ENCODE measurements around the gene PSG5. TPM values are rescaled to one million over a fixed set of nuclear protein-coding genes. Genes with fewer than 3 reads are reported as not detected.
"Not testable (repeated sequence)": the region's sequence is repeated elsewhere in the genome, so short reads cannot be mapped to it uniquely, and the experiment has no call there.

The PSG5 gene
- total RNA-seq, 8 experiments from 2014 or later = 0.13 to 0.80 (median 0.47) TPM; not detected in 5

DNA sequence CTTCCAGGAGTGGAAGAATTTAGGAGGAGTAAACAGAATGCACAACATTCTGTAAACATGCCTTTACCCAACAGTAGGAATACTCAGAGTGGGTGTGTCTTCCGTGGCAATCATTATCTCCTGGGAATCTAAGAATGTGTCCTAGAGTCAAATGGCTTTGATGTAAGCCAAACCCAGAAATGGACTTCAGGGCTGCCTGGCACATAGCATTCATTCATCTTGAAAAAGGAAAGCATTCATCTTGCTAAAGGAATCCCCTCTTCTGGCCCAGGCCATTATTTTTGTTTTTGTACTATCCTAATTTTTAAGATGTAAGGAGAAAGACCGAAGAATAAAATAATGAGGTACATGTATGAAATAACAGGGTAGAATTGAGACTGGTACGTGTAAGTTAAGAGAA lies 23.2 kb downstream of the PSG5 start:
- in situ Hi-C loops (cut with MboI; ENCODE audit: low pct_unique_long_range_greater_than_20kb in 2 of 9, low sequenced_read_pairs in 9 of 9, unreplicated experiment in 9 of 9); H3K27ac ChIP-seq; ATAC-seq (replicated peaks in 6 of 8); H3K4me3 ChIP-seq; H3K4me1 ChIP-seq (replicated peaks in 1 of 2): not testable (repeated sequence)
- WGBS, 10 experiments = 42 to 80% (median 62%) methylated on average over 1 to 2 of the region's 3 CpGs; no CpG with 5 or more reads in 6 of the 10 experiments

DNA sequence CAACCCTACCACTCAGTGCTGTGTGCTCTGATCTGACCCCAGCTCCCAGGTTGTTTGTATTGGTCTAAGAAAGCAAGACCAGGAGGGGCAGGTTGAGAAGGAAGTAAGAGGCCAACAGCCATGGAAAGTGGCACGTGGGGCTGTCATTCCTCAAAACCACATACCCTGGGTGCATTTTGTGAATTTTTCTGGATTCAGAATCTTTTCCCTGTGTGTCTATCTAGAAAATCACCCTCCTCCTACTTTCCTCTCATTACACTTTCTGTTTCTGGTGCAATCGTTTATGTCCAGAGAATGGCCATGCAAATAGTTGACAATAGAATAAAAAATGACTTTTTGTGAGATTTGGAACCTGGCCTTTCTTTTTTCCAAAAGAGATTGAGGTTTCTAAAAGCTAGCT lies 24.1 kb downstream of the PSG5 start:
- H3K4me3 ChIP-seq; H3K27ac ChIP-seq; H3K4me1 ChIP-seq (replicated peaks in 1 of 2); in situ Hi-C loops (cut with MboI; ENCODE audit: low pct_unique_long_range_greater_than_20kb in 2 of 9, low sequenced_read_pairs in 9 of 9, unreplicated experiment in 9 of 9); ATAC-seq (replicated peaks in 6 of 8): not testable (repeated sequence)
- WGBS, 10 experiments = 0 to 33% (median 11%) methylated on average over 1 to 2 of the region's 2 CpGs; no CpG with 5 or more reads in 4 of the 10 experiments

DNA sequence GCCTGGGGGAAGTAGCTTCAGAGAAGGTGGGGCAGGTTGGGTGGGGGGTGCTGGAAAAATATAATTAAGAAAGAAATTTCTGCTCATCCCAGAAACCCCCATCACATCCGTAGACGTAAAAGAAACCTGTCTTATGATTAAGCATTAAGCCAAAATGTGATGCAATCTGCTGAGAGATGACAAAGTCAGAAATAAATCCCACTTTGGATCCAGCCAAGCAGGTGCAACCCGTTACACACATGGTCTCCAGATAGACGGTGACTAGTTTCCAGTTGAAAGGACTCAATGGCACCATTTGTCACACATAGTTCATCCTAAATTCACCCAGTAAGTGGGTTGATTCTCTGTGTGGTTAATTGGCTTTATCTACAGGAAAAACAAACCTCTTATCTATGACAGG lies 34.1 kb downstream of the PSG5 start:
- 21 to 93% (median 43%) methylated on average over 1 to 4 of the region's 4 CpGs; no CpG with 5 or more reads in 4 of the 10 experiments for WGBS, 10 experiments
- in situ Hi-C loops (cut with MboI; ENCODE audit: low pct_unique_long_range_greater_than_20kb in 2 of 9, low sequenced_read_pairs in 9 of 9, unreplicated experiment in 9 of 9) = no loop called here

DNA sequence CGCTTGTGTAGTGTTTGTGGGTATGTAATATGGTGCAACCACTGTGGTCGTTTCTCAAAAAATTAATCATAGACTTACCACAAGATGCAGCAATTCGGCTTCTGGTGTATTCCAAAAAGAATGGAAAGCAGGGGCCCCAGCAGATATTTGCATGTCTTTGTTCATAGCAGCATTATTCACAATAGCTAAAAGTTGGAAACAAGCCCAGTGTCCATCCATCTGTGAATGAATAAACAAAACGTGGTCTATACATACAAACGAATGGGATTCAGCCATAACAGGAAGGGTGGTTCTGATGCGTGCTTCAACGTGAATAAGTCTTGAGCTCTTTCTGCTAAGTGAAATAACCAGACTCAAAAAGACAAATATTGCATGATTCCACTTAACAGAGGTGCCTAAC lies 36.5 kb downstream of the PSG5 start:
- H3K4me3 ChIP-seq; in situ Hi-C loops (cut with MboI; ENCODE audit: low pct_unique_long_range_greater_than_20kb in 2 of 9, low sequenced_read_pairs in 9 of 9, unreplicated experiment in 9 of 9); H3K4me1 ChIP-seq (replicated peaks in 1 of 2); H3K27ac ChIP-seq: not testable (repeated sequence)
- 0 to 80% (median 13%) methylated on average over 1 to 7 of the region's 7 CpGs; no CpG with 5 or more reads in 1 of the 10 experiments for WGBS, 10 experiments
- ATAC-seq (replicated peaks in 6 of 8) = peak in 2 of 8 experiments; percentile 81 to 87

More for the DNA sequence above, 34.1 kb downstream of the PSG5 start:
- Histone ChIP-seq H3K4me3 (no peak overlapping the region), H3K4me1 (replicated peaks in 1 of 2) (no peaks in the 10 kb centered on the region), H3K27ac (no peak overlapping the region)
- no peak for ATAC-seq (replicated peaks in 6 of 8)

DNA sequence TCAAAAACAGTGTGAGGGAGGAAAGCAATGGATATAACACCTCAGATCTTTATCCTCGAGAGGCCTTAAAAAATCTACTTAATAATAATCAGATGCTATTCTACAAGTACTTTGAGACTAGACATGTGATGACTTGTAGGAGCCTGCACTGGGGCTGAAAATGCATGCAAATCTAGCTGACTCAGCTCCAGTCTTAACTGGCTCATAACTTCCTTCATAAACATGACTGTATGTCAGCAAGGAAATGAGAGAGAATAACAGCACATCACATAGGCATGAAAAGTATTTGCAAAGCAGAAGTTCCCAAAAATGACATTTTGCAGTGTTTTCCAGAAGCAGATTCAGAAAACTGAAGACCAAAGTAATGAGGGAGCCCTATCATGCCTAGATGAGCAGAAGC lies 38.1 kb downstream of the PSG5 start:
- in situ Hi-C loops (cut with MboI; ENCODE audit: low pct_unique_long_range_greater_than_20kb in 2 of 9, low sequenced_read_pairs in 9 of 9, unreplicated experiment in 9 of 9) = no loop called here
- 0 to 83% (median 26%) methylated on average over 1 of the region's 1 CpG; no CpG with 5 or more reads in 2 of the 10 experiments for WGBS, 10 experiments
- Histone ChIP-seq H3K4me1 (replicated peaks in 1 of 2) (no peaks in the 10 kb centered on the region), H3K27ac (no peak overlapping the region), H3K4me3 (no peak overlapping the region)
- ATAC-seq (replicated peaks in 6 of 8) = peak in 1 of 8 experiments; percentile 52

DNA sequence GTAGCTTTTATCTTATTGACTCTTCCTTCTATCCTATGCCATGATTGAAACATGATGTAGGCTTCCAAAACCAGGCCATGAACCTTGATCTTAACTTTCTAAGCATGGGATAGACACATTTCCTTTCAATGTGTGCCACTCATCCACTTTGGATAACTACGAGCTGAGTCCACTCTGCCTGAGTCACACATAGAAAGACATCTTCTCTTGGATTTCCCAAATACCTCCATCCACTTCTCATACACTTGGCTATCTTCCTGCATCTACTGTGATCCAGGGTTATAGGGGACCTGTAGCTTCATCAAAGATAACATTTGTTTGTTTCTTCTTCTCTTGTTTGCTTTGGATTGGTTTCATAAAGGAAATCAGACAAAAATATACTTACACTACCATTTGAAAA lies 44.6 kb downstream of the PSG5 start:
- ATAC-seq (replicated peaks in 6 of 8); H3K4me3 ChIP-seq; H3K27ac ChIP-seq; H3K4me1 ChIP-seq (replicated peaks in 1 of 2); in situ Hi-C loops (cut with MboI; ENCODE audit: low pct_unique_long_range_greater_than_20kb in 2 of 9, low sequenced_read_pairs in 9 of 9, unreplicated experiment in 9 of 9): not testable (repeated sequence)
- WGBS, 10 experiments = 33 to 50% (median 40%) methylated on average over 1 of the region's 1 CpG; no CpG with 5 or more reads in 7 of the 10 experiments

DNA sequence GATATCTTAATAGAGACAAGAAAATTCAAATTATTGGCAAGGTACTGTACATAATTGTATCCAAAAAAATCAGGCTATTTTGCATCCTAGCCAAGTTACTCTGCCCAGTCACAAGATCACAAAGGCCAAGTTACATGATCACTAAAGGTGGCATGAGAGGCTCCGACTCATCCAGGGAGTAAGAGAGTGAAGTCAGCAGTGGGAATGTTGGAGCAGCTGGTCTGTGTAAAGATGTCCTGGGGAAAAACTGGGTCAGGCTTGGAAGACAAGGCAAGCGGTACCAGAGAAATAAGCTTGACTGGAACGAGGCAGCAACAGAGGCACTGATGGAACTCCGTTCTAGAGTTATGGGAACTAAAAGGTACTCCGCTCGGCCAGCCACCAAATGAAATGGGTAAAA lies 53.6 kb downstream of the PSG5 start:
- Histone ChIP-seq H3K4me1 (replicated peaks in 1 of 2) (no peaks in the 10 kb centered on the region), H3K27ac (no peak overlapping the region), H3K4me3 (no peak overlapping the region)
- in situ Hi-C loops (cut with MboI; ENCODE audit: low pct_unique_long_range_greater_than_20kb in 2 of 9, low sequenced_read_pairs in 9 of 9, unreplicated experiment in 9 of 9) = no loop called here
- no peak for ATAC-seq (replicated peaks in 6 of 8)
- WGBS, 10 experiments = 17 to 83% (median 66%) methylated on average over 1 to 6 of the region's 6 CpGs; no CpG with 5 or more reads in 4 of the 10 experiments

DNA sequence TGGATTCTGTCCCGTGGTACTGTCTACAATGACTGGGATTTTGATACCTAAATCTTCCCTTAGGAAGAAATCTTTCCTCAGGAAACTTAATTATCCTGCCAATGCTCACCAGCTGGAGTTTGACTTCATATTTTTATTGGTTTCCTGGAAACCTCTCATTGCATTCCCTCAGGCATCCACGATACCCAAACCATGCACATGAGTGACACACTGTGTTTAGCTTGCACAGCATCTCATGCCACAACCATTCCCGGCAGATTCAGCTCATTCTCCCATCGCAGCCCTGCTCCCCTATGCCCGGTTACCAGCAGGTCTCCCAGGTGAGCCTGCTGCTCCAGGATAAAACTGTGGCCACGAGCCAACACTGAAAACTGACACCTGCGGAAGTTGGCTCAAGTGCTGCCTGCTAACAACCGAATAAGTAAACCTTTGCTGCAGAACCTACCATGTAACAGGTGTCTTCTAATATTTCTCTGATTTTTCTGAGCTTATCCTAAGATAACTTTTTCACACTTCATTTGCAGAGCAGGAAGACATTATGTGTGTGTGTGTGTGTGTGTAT lies 55.0 kb downstream of the PSG5 start:
- ATAC-seq (replicated peaks in 6 of 8); H3K27ac ChIP-seq; H3K4me1 ChIP-seq (replicated peaks in 1 of 2); H3K4me3 ChIP-seq; in situ Hi-C loops (cut with MboI; ENCODE audit: low pct_unique_long_range_greater_than_20kb in 2 of 9, low sequenced_read_pairs in 9 of 9, unreplicated experiment in 9 of 9): not testable (repeated sequence)
- WGBS, 10 experiments = 0 to 92% (median 50%) methylated on average over 1 to 7 of the region's 8 CpGs; no CpG with 5 or more reads in 1 of the 10 experiments

DNA sequence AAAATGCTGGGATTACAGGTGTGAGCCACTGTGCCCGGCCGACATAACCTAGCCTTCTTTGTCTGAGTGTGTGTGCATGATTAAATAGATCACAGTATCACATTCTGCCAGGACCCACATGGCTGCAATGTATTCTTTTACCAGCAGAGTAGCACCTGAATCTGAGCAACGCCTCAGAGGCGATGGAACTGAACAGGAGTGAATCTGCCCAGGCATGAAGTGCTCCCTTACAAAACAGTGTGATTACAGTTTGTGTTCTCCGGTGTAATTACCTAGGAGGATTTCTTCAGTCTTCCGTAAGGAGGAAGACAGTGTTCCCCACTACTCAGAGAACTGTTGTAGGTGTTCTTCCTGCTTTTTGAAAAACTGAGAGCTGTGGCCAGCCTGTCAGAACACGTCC lies 57.1 kb downstream of the PSG5 start:
- H3K4me1 ChIP-seq (replicated peaks in 1 of 2); in situ Hi-C loops (cut with MboI; ENCODE audit: low pct_unique_long_range_greater_than_20kb in 2 of 9, low sequenced_read_pairs in 9 of 9, unreplicated experiment in 9 of 9); ATAC-seq (replicated peaks in 6 of 8); H3K27ac ChIP-seq; H3K4me3 ChIP-seq: not testable (repeated sequence)
- WGBS, 10 experiments = 36 to 100% (median 77%) methylated on average over 1 to 5 of the region's 7 CpGs; no CpG with 5 or more reads in 2 of the 10 experiments

DNA sequence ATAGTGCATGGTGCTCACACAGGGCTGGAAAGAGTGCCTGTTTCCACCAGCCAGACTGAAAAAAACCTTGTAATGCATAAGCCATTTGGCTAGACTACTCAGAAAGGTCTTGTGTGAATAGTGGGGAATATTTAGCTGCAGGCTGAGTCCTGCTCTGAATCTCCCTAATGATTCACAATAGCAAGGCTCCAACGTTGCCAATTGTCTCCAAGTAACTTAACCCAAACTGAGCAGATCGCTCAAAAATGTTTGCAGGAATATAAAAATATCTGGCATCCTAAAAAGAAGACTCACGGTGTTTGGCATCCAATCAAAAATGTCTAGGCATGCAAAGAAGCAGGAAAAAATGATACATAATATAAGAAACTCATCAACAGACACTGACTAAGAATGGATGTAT lies 59.0 kb downstream of the PSG5 start:
- WGBS, 10 experiments = 0 to 50% (median 2%) methylated on average over 1 to 3 of the region's 3 CpGs
- in situ Hi-C loops (cut with MboI; ENCODE audit: low pct_unique_long_range_greater_than_20kb in 2 of 9, low sequenced_read_pairs in 9 of 9, unreplicated experiment in 9 of 9); H3K27ac ChIP-seq; H3K4me1 ChIP-seq (replicated peaks in 1 of 2); H3K4me3 ChIP-seq: not testable (repeated sequence)
- ATAC-seq (replicated peaks in 6 of 8) = peak in 2 of 8 experiments; percentile 71 to 84

DNA sequence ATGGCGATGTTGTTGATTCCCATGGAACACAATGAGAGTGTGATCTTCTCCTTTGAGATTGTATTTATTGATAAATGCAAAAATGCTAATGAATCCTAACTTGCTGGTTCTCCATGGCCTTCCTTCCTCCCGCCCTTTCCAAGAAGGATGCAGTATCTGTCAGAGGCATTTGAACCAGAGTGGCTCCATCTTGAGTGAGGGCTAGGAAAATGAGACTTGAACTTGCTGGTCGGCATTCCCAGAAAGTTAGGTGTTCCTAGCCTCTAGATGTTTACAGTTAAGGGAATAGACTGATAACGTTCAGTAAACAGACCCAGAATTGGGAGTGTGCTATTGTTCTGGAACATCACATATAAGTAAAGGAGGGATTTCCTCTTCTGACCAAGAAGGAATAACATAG lies 59.6 kb downstream of the PSG5 start:
- WGBS, 10 experiments = 0 to 100% (median 42%) methylated on average over 1 to 4 of the region's 4 CpGs; no CpG with 5 or more reads in 3 of the 10 experiments
- ATAC-seq (replicated peaks in 6 of 8) = no peak
- H3K4me1 ChIP-seq (replicated peaks in 1 of 2) = no peaks in the 10 kb centered on the region
- in situ Hi-C loops (cut with MboI; ENCODE audit: low pct_unique_long_range_greater_than_20kb in 2 of 9, low sequenced_read_pairs in 9 of 9, unreplicated experiment in 9 of 9) = no loop called here
- H3K4me3 ChIP-seq = no peak overlapping the region
- no peak overlapping the region for H3K27ac ChIP-seq

DNA sequence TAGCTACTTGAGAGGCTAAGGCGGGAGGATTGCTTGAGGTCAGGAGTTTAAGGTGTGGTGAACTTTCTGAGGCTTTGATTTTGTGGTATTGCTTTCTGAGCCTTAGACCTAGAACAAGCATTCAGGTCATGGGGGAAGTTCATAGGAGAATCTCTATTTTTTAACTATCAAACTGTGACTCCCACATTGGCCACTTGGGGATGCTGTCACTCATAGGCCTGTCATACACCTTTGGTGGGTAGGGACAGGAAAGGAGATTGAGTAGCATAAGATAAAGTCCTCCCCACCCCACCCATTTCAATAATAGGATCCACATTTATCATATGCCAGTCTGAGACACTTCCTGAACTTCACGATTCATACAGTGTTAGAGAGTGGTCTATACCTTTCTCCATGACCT lies 62.0 kb downstream of the PSG5 start:
- no peaks in the 10 kb centered on the region for H3K4me1 ChIP-seq (replicated peaks in 1 of 2)
- 0 to 80% (median 18%) methylated on average over 1 of the region's 2 CpGs; no CpG with 5 or more reads in 3 of the 10 experiments for WGBS, 10 experiments
- H3K27ac ChIP-seq = no peak overlapping the region
- H3K4me3 ChIP-seq = no peak overlapping the region
- in situ Hi-C loops (cut with MboI; ENCODE audit: low pct_unique_long_range_greater_than_20kb in 2 of 9, low sequenced_read_pairs in 9 of 9, unreplicated experiment in 9 of 9) = no loop called here
- peak in 1 of 8 experiments; percentile 29 for ATAC-seq (replicated peaks in 6 of 8)

DNA sequence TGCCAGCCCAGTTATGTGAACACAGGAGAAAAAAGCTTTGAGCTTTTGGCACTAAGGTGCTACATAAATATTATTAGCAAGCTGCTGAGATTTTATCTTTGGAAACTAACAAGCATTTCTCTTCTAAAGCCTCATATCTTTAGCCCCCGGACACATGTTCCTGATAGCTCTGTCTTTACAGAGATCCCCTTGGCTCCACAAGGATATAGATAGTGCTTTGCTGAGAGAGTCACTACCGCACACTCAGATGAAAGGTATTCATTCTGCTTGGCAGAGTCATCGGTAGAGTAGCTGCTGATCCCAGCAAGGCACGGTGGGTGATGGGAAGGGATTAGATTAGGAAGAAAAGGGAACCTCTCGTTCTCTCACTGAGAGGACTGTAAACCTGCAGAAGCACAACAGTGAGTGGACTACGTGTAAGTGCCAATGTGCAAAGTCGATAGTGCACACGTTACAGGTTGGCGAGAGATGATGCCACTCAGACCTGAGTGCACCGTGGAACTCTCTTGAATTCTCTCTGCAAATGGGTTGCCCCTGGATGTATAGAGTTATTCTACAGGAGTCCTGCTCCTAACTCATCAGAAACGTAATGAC lies 65.8 kb downstream of the PSG5 start:
- H3K4me3 ChIP-seq; H3K4me1 ChIP-seq (replicated peaks in 1 of 2); in situ Hi-C loops (cut with MboI; ENCODE audit: low pct_unique_long_range_greater_than_20kb in 2 of 9, low sequenced_read_pairs in 9 of 9, unreplicated experiment in 9 of 9); H3K27ac ChIP-seq: not testable (repeated sequence)
- ATAC-seq (replicated peaks in 6 of 8) = peak in 2 of 8 experiments; percentile 23 to 49
- WGBS, 10 experiments = 14 to 83% (median 28%) methylated on average over 1 to 10 of the region's 11 CpGs; no CpG with 5 or more reads in 1 of the 10 experiments

All from motor neuron (in vitro differentiated cells).